Ovary (tissue), 9 donors: ENCODE results near the gene PPM1K. TPM values are rescaled to one million over a fixed set of nuclear protein-coding genes. Genes with fewer than 3 reads are reported as not detected.

Source experiments
- DNase-seq, 5 donors: peaks; one replicate each; pipeline ENCODE4 v3.0.0-alpha.2; 2019 to 2020
- H3K27ac ChIP-seq, 2 donors: fragments of 200-600 bp; one replicate each; pipeline versions ENCODE4 v1.5.1 to v1.8.0; 2019 to 2022
- H3K27me3 ChIP-seq: fragments of 200-600 bp; one replicate; pipeline ENCODE4 v1.8.0; 2022
- H3K36me3 ChIP-seq: fragments of 200-600 bp; sonication (generic); one replicate; pipeline ENCODE4 v1.5.1; 2019
- H3K4me1 ChIP-seq: one replicate; pipeline ENCODE4 v1.8.1; 2013; ENCODE audit warnings: mild to moderate bottlenecking, moderate library complexity; ENCODE audit not compliant: insufficient read depth
- H3K4me3 ChIP-seq: fragments of 200-600 bp; sonication (generic); one replicate; pipeline ENCODE4 v1.5.1; 2017
- H3K9me3 ChIP-seq, 2 donors: fragments of 200-600 bp in 1 of 2; sonication (generic) in 1 of 2; one replicate each; pipeline versions ENCODE4 v1.5.1 to v1.8.1; 2013 to 2019; ENCODE audit warnings: mild to moderate bottlenecking in 1 of 2, moderate library complexity in 1 of 2
- CTCF ChIP-seq, 3 donors: fragments of 450-650 bp in 2 of 3; fragments of 200-600 bp in 1 of 3; IDR thresholded peaks; one replicate each; pipeline versions ENCODE4 v1.5.1 to v1.8.0; 2016 to 2022; ENCODE audit warnings: antibody characterized with exemption in 3 of 3, mild to moderate bottlenecking in 1 of 3
- EP300 ChIP-seq: sonication (generic); formaldehyde crosslinking; IDR thresholded peaks from one replicate; pipeline ENCODE4 v1.6.1; 2017; ENCODE audit warnings: antibody characterized with exemption
- POLR2A ChIP-seq: fragments of 450-650 bp; IDR thresholded peaks from one replicate; pipeline ENCODE4 v1.6.1; 2017; ENCODE audit warnings: antibody characterized with exemption, mild to moderate bottlenecking, moderate library complexity
- WGBS, 3 donors: extraction: QIAGEN DNeasy Blood & Tissue Kit in 1 of 3; methylation state at CpG; one replicate each; pipeline versions ENCODE4 v1.1.5 to v1.1.7; 2013 to 2017; 5-methylcytosine and 5-hydroxymethylcytosine counted together
- intact Hi-C, 4 donors: fragments of 100-400 bp; cut with DNase I; formaldehyde crosslinking; loops; one replicate each; pipeline versions ENCODE4 v1.11.0 to v1.15.1; 2022 to 2023
- polyA plus RNA-seq, 2 donors: library from polyadenylated mRNA; stranded (reverse); fragments of 200-250 nt in 1 of 2; fragments of 350-450 nt in 1 of 2; fragmentation: Illumina TruSeq in 1 of 2; extraction: RNeasy Lipid Tissue Mini Kit (QIAGEN cat#74804) in 1 of 2; gene quantifications; one replicate each; pipeline ENCODE4 v1.2.3, GENCODE V29; 2013 to 2014
- total RNA-seq, 7 donors: library from RNA; depleted of rRNA in 2 of 7; stranded (reverse); fragments of >200 nt in 2 of 7; fragmentation: NEBNext Ultra II Directional in 3 of 7; extraction: Animal tissue kit (Norgen Biotek cat#: 25700) in 3 of 7; gene quantifications; one replicate each; pipeline versions ENCODE4 v1.1.0 to v1.2.4, GENCODE V29; 2016 to 2023
- donor health status: DM: no; HTN: no; CAD: no; lungs with moderate emphysema.
- donor health status: DM: no; HTN: no; CAD: no.
- donor health status: Bipolar disorder and iron deficiency.
- donor health status: DM: yes; HTN: yes; CAD: no.
- donor health status: DM: no; HTN: no; CAD: no.
- donor health status: DM: yes; HTN: yes; CAD: no.

Gene PPM1K
- total and polyA plus RNA-seq, 9 donors, result 33.6 to 111 (median 50.5) TPM

- H3K36me3 ChIP-seq, result no peaks in the 10 kb centered on the region
- H3K4me1 ChIP-seq, result no peaks in the 10 kb centered on the region
- WGBS, 3 donors, result 90 to 97% (median 95%) methylated on average over 3 of the region's 3 CpGs
- no peaks in the 10 kb centered on the region for H3K9me3 ChIP-seq
- TF ChIP-seq CTCF (IDR thresholded peaks at IDR 0.05) (no peak), EP300 (no peak), POLR2A (no peak)
- H3K27ac ChIP-seq, result no peak overlapping the region
- no peak overlapping the region for H3K4me3 ChIP-seq
- intact Hi-C loops, result no loop called here
- no peak for DNase-seq
- H3K27me3 ChIP-seq, result no peaks in the 10 kb centered on the region
Measured at GRCh38 chr4:88251924-88252323, 32.4 kb downstream of the PPM1K start.

GRCh38 chr4:88247148-88247547 is 37.2 kb downstream of the PPM1K start:
- intact Hi-C loops, result loop anchor here in 1 of 4 donors (10.0 kb wide), 1 partner anchor 118 kb away; no protein-coding TSS in a partner anchor
- Histone ChIP-seq H3K36me3 (no peaks in the 10 kb centered on the region), H3K27me3 (no peaks in the 10 kb centered on the region), H3K4me1 (peaks cover 2% of the 10 kb centered on the region), H3K27ac (no peak overlapping the region), H3K9me3 (no peaks in the 10 kb centered on the region), H3K4me3 (no peak overlapping the region)
- 61 to 78% (median 65%) methylated on average over 3 of the region's 3 CpGs for WGBS, 3 donors
- TF ChIP-seq POLR2A (no peak), CTCF (IDR thresholded peaks at IDR 0.05) (no peak), EP300 (no peak)
- DNase-seq, result no peak

GRCh38 chr4:88246600-88246999 is 37.8 kb downstream of the PPM1K start:
- Histone ChIP-seq H3K36me3 (no peaks in the 10 kb centered on the region), H3K27ac (no peak overlapping the region), H3K4me1 (peaks cover 2% of the 10 kb centered on the region), H3K4me3 (no peak overlapping the region), H3K27me3 (no peaks in the 10 kb centered on the region), H3K9me3 (no peaks in the 10 kb centered on the region)
- intact Hi-C loops, result loop anchor here in 1 of 4 donors (10.0 kb wide), 1 partner anchor 118 kb away; no protein-coding TSS in a partner anchor
- TF ChIP-seq POLR2A, result no peak
- no peak for TF ChIP-seq CTCF (IDR thresholded peaks at IDR 0.05)
- TF ChIP-seq EP300, result no peak
- WGBS, 3 donors, result 23 to 31% (median 23%) methylated on average over 2 of the region's 2 CpGs
- DNase-seq, result no peak

GRCh38 chr4:88244816-88245579 is 39.4 kb downstream of the PPM1K start:
- 84 to 87% (median 84%) methylated on average over 15 to 17 of the region's 17 CpGs for WGBS, 3 donors
- H3K4me1 ChIP-seq, result peaks cover 2% of the 10 kb centered on the region
- no peak for DNase-seq
- TF ChIP-seq EP300 (no peak), POLR2A (no peak), CTCF (IDR thresholded peaks at IDR 0.05) (no peak)
- H3K27ac ChIP-seq, result no peak overlapping the region
- no peaks in the 10 kb centered on the region for H3K36me3 ChIP-seq
- intact Hi-C loops, result loop anchor here in 1 of 4 donors (10.0 kb wide), 1 partner anchor 120 kb away; no protein-coding TSS in a partner anchor
- no peaks in the 10 kb centered on the region for H3K27me3 ChIP-seq
- H3K9me3 ChIP-seq, result no peaks in the 10 kb centered on the region
- no peak overlapping the region for H3K4me3 ChIP-seq
